GM08714 (cell line): ENCODE data around the gene WHRN.

Experiments
- H3K4me3 ChIP-seq: fragments of 200-500 bp; sonication (Bioruptor generic); 2 replicates; pipeline ENCODE4 v1.5.1; 2014; ENCODE audit warnings: mild to moderate bottlenecking, low read length, inconsistent platforms
- ZNF274 ChIP-seq: IDR thresholded peaks from 2 replicates; pipeline ENCODE4 v1.6.1; 2012; ENCODE audit warnings: mild to moderate bottlenecking, low read depth, low read length

The WHRN gene

GRCh38 chr9:114405294-114406034, 99.8 kb downstream of the WHRN start:
- no peak for TF ChIP-seq ZNF274

GRCh38 chr9:114404531-114404930, 100.7 kb downstream of the WHRN start:
- TF ChIP-seq ZNF274, result no peak
- no peak overlapping the region for H3K4me3 ChIP-seq

More at GRCh38 chr9:114405294-114406034, 99.8 kb downstream of the WHRN start:
- no peak overlapping the region for H3K4me3 ChIP-seq

- TF ChIP-seq ZNF274, result no peak
- no peak overlapping the region for H3K4me3 ChIP-seq
Measured at GRCh38 chr9:114403153-114403756, 102.0 kb downstream of the WHRN start.

DNA sequence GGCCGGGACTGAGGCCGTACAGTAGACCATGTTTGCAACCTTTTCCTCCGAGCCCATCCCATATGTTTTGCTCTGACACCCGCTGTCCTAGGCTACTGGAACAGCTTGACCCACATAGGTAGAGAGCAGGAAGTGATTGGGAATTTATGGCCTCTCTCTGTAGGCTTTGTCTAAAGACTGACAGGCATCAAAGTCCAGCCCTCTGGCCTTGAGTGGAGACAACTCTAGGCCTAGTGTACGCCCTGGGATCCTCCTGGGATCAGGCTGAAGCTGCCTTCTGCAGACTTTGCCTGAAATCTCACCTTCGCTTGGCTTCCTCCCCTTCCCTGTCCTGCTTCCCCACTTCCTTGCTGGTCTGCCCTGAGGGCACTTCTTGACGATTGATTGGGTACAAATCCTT, 103.9 kb downstream of the WHRN start:
- TF ChIP-seq ZNF274, result no peak
- no peak overlapping the region for H3K4me3 ChIP-seq

DNA sequence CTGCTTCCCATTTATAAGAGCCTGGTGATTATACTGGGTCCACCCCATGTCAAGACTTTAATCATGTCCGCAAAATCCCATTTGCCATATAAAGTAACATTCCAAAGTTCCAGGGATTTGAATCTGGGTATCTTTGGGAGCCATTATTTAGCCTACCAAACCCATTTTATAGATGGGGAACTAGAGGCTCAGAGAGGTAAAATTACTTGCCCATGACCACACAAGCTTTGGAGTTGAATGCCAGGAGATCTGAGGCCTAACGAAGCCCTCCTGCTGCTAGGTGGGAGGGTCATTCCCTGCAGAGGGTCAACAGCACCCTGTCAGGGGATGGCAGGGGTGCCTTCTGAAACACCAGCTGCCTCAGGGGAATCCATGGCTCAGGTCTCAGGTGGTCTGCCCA, 104.5 kb downstream of the WHRN start:
- no peak overlapping the region for H3K4me3 ChIP-seq
- no peak for TF ChIP-seq ZNF274

- TF ChIP-seq ZNF274, result no peak
- H3K4me3 ChIP-seq, result no peak overlapping the region
Measured at GRCh38 chr9:114400219-114400618, 105.1 kb downstream of the WHRN start.

- no peak overlapping the region for H3K4me3 ChIP-seq
- TF ChIP-seq ZNF274, result no peak
Measured at GRCh38 chr9:114399381-114399780, 105.9 kb downstream of the WHRN start.

DNA sequence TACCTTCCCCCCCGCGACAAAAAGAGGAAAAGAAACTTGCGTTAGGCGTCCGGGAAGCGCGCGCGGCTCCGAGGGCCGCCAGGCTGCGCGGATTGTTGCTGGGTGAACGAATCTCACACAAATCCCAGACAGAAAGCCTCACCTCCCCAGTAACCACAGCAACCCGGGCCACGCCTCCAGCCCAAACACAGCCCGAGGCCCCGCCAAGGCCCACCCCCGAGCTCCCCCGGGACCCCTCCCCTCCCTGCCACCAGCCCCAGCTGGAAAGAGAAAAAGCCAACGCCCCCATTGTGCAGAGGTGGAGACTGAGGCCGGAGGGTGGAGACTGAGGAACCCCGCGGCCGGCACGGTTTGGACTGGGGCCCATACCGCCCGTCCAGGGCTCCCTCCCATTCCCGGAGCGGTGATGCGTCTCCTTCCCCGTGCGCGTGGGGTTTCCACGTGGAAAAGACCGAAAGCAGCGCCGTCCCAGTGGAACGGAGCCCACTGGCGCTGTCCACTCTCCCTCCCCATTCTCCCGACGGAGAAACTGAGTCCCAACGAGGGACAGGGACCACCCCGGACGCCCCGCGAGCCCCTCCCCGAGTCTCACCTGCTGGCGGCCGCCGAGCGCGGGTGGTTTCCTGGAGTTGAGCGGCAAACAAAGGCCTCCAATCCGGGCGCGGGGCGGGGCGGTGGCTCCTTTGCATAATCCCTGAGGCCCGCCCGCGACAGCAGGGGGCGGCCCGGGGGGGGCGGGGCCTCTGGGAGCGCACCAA, 107.2 kb downstream of the WHRN start:
- no peak for TF ChIP-seq ZNF274

GRCh38 chr9:114397219-114397847, 107.9 kb downstream of the WHRN start:
- peak overlapping the region; percentile 76 for H3K4me3 ChIP-seq
- no peak for TF ChIP-seq ZNF274

More for the DNA sequence above, 107.2 kb downstream of the WHRN start:
- H3K4me3 ChIP-seq, result peak overlapping the region; percentile 76; the same call in 1 of the 2 replicates

DNA sequence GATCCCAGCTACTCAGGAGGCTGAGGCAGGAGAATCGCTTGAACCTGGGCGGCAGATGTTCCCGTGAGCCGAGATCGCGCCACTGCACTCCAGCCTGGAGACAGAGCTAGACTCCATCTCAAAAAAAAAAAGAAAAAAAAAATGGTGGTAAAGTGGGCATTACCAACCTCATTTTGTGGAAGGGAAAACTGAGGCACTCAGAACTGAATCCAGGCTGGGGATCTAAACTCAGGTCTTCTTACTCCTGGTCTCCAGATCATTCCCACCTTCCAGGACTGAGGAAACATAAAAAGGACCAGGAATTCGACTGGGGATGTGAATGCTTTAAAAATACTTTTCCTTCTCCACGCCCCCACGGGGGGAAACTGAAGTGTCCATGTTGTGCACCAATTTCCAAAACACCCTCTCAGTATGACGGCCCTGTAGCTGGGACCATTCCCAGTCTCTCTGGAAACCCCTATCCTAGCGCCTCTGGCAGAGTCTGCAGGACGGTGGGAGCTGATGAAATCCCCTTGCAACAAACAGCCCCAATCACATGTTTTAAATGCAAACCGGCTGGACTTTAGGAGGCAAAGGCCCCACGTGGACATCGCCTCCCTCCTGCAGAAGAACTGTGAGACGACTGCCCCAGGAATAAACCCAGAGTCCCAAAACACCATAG, 108.6 kb downstream of the WHRN start:
- peak overlapping the region; percentile 76; the same call in 1 of the 2 replicates for H3K4me3 ChIP-seq
- TF ChIP-seq ZNF274, result no peak

- H3K4me3 ChIP-seq, result no peak overlapping the region
- no peak for TF ChIP-seq ZNF274
Measured at GRCh38 chr9:114395768-114396167, 109.5 kb downstream of the WHRN start.

DNA sequence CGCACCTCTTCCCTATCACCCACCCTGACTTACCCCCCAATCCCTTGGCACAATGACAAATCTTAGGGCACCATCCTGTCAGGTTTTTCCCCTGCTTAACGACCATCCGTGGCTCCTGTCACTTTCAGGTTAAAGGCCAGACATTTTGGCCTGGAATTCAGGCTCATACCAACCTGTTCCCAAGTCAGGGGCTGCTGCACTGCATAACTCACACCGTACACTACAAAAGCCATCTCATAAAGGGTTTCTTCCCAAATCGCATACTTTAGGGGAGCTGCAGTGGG, 110.0 kb downstream of the WHRN start:
- no peak overlapping the region for H3K4me3 ChIP-seq
- TF ChIP-seq ZNF274, result no peak

- TF ChIP-seq ZNF274, result no peak
- no peak overlapping the region for H3K4me3 ChIP-seq
Measured at GRCh38 chr9:114394523-114395333, 110.5 kb downstream of the WHRN start.
